M059J (cell line): ENCODE data around the gene TMTC1. TPM values are rescaled to one million over a fixed set of nuclear protein-coding genes. Genes with fewer than 3 reads are reported as not detected.
"Not testable (repeated sequence)": the region's sequence is repeated elsewhere in the genome, so short reads cannot be mapped to it uniquely, and the experiment has no call there.

Experiments used
- DNase-seq: peaks from one replicate; pipeline ENCODE4 v3.0.0-alpha.2; 2012; ENCODE audit warnings: low read depth
- total RNA-seq: library from RNA; depleted of rRNA; stranded (reverse); fragments of >200 nt; shearing (Covaris generic); gene quantifications from 2 replicates; pipeline ENCODE4 v1.2.3, GENCODE V29; 2014

The TMTC1 gene
- total RNA-seq, 1 experiment from 2014 or later: 6.3 TPM

DNA sequence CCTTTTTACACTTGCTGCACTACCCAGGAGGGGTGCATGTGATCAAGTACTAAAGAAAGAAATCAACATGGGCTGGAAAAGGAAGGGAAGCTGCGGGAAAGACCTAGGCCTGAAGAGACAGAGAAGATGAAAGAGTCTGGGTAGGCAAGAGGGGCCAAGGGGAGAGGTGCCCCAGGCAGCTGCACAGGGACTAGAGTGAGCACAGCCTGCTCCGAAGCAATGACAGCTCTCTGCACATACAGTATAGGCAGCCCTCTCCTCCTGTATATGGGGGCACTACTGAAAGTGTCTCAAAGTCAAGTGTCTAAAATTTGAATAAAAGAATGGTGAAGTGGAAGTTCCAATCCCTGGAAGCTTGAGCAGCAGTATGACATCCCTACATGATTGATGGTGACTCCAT is 112.0 kb downstream of the TMTC1 start:
- no peak for DNase-seq

DNA sequence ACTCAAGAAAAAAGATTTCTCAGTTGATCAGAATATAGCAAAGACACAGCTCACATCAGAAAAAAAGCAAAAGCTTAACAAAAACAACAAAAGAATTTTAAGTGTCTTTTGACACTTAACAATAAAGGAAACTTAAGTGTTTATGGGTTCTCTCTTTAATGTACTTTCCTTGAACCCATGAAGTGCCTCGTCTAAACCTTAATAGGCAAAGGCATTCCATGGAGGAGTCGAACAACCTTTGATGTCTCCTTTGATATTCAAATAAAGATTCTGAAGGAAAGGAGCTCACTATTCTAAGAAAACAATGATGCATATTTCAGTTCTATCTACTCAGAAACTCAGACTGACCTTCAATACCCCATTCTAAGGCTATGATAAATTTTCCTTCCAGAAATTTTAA is 116.7 kb downstream of the TMTC1 start:
- no peak for DNase-seq

DNA sequence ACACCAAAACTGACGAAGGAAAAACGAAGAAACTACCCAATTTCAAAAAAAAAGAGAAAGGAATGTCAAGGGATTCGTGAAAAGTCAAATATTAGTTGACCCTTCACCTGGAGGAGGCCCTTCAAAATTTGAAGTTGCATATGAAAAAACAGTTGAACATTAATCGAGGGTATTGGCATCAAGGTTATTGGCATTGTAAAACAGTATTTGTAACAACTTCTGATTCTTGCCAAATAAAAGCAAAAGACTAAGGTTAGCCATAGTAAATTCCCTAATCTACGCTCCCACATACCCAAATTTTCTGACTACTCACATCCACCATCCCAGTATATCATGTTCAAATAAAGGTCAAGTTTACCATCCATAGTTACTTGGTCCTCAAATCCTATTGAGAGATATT is 118.6 kb downstream of the TMTC1 start:
- DNase-seq: no peak

DNA sequence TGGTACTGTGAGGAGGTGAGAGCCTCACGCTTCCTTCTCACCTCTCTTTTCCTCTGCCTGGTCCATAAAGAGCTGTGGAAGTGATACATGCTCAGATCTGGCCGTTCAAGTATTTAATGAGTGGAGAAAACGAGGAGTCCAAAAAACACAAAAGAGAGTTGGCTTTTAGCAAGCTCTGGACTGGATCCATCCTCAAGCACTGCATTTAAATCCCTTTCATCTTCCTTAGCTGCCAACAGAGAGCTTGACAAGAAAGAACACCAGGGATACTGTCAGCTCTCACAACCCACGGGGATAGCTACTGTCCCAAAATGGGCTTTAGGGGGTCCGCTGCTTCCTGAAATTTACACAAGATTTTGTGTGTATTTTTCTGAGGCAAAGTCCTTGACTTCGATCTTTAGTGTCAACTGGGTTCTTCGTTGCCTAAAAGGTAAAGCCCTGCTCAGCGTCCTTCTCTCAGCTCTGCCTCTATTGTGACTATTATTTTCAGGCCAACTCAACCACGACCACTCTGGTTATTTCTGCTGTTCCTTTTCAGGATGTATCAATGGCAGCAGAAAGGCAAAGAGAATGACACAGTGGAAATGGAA is 120.9 kb downstream of the TMTC1 start:
- no peak for DNase-seq

DNA sequence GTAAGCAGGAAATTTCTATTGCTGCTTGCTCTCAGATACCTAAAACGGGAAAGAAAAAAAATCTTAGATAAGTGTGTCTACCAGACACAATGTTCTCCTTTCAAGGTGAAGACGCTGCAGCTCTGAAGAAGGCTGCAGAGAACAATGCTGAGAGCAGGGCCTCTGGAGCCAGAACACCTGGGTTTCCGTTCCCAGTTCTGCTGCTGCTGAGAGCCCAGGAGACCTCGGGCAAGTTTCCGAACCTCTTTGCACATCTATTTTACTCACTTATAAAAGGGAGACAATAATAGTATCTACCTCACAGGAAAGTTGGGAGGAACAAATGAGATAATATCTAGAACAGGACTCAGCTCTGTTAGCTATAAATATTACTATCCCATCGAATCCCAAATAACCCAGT is 122.9 kb downstream of the TMTC1 start:
- DNase-seq: no peak

DNA sequence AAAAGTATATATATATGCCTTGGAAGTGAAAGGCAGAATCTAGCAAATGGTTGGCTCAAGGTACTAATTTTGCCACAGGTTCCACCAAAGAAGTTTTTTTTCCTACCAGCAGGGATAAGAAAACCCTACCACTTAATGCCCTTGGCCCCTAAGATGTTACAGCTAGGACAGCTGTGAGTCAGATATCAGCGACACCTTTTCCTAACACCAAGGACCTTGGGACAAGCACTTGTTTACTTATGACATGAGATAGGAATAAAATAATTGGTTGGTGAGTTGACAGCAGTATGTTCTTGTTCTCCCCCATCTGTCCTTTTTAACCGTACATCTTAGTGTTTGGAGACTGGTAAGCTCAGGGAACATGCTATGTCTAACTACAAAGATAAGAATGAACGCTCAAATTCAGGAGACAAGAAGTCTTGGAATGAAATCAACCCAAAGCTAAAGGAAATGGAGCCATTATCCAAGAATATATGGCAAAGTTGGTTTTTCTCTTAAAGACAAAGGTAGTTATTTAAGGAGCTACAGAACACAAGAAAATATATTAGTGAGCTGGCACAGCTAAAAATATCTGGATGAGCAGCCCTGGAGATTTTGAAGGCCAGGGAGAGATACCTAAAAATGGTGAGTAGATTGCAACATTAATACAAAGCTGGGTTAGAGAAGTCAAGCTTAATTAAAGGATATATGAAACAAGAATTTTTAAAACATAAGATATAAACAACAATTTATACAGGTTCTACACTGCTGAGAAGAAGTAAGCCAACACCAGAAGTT is 126.8 kb downstream of the TMTC1 start:
- no peak for DNase-seq

DNA sequence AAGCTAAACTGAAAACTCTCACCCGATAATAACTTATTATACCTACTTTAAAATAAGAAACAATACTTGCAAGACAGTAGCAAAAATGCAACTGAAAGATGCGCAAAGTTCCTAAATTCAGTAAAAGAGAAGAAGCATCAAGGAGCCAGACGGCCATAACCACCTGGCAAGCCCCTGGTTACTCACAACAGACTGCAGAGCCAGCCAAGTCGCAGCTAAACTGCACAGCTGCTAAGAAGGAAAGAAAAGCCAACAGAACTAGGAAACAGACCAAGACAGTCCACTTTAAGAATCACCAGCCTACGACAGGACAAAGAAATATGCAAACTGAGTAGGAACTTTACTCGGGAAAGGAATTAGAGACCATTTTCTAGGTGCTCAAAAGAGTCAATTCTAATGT is 127.9 kb downstream of the TMTC1 start:
- DNase-seq: no peak

DNA sequence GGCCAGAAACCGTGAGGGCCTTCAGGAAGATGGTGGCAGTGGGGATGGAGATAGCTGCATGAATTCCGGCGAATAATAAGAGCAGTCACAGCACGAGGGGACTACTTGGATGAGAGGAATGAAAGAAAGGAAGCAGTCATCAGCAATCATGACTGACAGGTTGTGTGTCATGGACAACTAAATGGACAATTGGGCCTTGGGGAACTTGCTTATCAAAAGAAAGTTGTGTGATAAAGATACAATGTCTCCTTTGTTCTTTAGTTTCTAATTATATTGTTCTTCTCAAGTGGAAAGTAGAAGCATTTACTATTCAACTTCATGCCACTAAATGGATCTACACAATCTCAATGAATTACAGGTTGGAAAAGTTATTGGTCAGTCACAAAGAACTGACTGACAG is 130.5 kb downstream of the TMTC1 start:
- DNase-seq: no peak

DNA sequence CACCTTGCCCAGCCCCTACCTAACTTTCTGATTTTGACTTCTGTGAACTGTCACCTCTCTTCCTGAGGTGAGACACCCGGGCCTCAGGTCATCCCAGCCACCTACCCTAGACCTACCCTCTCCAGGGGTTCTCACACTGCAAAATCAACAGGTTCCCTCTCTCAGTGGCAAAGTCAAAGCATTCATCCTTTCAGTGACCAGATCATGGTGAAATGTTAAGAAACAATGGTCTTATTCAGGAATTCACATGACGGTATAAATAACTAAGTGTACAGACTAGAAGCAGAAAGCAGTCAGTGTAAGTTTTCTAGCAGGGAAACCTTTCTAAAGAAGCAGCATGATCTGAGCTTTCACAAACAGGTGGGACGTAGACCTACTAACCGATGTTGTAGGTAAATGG is 133.4 kb downstream of the TMTC1 start:
- no peak for DNase-seq

DNA sequence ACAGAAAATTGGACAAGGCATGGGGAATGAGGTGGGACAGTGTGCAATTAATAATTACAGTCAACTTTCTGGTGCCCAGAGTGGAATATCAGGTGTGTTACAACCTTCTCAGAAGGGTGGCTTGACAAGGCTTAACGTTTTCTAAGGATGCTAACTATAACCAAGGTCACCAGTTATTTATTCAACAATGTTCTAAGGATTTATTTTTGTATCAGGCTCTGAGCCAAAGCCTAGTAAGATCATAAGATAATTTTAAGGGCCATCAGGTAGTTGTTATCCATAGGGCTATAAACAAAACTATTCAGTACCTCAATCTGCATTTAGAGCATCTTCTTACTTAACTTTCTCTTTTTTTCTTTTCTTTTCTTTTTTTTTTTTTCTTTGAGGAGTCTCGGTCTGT is 134.0 kb downstream of the TMTC1 start:
- no peak for DNase-seq

DNA sequence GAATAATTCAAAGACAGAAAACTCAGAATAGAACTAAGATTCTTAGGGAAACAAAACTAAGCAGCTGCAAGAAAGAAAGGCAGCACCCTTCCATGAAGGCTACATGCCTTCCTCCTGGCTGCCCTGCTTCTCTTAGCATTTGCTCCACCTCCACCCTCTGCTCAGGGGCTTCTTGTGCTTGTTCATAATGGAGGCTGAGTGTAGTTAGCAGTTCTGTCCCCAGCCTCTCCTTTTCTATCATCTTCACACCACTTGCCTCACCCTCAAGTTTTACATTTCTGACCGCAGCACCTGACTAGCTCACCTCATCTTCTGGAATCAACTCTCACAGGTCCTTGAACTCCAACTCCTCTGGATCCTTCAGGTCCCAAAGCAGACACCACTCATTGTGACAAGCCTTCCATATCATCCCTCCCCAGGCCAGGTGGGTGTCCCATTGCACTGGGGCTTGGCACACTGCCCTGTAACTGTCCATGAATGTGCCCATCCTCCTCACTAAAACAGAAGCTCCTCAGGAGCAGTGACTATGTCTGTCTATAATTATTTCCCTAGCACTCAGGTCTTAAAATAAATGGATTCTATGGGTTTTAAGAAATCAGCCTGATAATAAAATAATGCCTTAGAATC is 139.1 kb downstream of the TMTC1 start:
- no peak for DNase-seq

DNA sequence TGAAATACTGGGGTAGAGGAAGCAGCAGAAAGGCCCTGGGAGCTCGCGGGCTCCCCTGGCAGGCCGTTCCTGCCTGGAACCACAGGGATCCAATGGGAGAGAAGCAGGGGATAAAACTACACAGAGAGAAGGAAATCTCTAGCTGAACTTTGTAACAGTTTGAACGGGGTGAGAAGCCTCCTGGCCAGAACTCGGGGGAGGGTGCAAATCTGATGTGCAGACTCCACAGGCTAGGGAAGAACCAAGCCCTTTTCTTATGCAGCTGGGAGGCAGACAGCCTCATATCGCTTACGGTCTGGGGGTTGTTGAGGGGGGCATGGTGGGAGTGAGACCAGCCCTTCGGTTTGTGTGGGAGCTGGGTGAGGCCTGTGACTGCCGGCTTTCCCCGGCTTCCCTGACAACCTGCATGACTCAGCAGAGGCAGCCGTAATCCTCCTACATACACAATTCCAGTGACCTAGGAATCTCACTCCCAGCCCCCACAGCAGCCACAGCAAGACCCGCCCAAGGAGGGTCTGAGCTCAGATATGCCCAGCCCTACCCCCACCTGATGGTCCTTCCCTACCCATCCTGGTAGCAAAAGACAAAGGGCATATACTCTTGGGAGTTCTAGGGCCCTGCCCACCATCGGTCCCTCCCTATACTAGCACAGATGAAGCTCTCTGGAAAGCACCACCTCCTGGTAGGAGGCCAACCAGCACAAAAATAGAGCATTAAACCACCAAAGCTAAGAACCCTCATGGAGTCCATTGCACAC is 143.0 kb downstream of the TMTC1 start:
- peak; percentile 70 for DNase-seq

DNA sequence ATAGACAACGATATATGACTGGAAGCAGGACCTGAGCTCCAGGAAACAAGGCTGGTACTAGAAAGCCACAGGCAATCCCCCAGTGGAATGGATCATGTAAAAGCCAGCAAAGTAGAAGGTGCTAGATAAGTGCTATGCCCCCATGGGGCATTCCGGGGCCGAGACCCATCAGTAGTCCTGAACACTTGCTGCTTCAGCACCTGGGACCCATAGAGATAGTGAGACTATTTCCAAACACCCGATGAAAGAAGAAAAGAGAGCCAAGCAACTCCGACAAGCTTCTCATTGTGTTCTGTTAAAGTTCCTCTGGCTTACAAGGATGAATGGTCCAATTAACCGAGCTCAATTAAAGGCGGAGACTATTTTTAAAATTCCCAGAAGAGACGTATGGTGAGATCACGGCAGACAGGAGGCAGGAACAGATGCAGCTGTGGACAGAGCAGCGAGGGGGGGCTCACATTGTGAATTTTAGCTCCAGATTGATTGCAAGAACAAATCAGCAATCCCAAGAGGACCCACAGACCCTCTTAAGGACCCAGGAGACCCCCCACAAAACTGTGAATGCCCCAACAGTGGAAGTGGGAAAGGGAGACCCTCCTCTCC is 143.7 kb downstream of the TMTC1 start:
- no peak for DNase-seq

DNA sequence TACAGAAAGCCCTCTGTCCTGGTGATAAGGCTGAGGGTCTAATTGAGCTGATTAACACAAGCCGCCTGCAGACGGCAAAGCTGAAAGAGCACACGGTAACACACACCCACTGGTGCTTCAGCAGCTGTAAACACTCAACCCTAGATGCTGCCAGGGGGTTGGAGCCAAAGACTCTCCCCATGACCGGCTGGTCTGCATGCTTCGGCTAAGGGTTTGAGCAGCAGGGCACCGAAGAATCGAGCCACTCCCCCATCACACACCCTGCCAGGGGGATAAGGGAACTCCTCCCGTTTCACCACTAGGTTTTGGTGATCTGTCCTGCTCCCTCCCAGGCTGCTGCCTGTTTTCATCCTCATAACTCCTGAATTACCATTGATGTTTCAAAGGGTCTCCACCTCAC is 145.2 kb downstream of the TMTC1 start:
- DNase-seq: no peak

DNA sequence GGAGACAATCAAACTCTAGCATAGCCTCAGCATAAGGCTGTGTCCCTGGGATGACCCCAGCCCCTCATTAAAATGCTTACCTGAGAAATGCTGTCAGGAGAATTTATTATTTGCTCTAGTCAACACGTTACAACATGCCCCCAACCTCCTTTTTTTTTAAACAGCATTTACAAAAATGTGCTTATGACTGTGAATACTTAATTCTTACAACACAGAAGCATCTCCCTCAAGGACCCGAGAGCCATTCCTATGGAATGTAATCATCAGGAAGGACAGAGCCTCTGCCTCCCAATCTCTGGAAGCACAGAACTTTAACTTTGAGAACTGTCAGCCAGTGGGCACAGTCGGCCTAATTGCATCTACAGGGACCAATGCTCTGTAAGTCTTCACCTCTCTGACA is 149.7 kb downstream of the TMTC1 start:
- no peak for DNase-seq

DNA sequence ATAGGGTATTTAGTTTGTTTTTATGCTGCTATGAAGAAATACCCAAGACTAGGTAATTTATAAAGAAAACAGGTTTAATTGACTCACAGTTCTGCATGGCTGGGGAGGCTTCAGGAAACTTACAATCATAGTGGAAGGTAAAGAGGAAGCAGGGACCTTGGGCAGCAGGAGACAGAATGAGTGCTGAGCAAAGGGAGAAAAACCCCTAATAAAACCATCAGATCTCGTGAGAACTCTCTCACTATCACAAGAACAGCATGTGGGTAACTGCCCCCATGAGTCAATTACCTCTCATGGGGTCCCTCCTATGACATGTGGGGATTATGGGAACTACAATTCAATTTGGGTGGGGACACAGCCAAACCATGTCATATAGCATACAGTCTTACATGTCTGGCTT is 153.6 kb downstream of the TMTC1 start:
- DNase-seq: not testable (repeated sequence)

DNA sequence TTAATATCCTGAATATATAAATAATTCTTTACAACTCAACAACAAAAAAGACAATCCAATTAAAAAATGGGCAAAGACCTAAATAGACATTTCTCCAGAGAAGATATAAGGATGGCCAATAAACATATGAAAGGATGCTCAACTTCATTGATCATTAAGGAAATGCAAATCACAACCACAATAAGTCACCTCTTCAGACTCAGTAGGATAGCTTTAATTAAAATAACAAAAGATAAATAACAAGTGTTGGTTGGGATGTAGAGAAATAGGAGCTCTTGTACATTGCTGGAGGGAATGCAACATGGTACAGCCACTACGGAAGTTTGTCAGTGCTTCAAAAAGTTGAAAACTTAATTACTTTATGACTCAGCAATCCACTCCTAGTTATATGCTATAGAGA is 156.5 kb downstream of the TMTC1 start:
- no peak for DNase-seq

DNA sequence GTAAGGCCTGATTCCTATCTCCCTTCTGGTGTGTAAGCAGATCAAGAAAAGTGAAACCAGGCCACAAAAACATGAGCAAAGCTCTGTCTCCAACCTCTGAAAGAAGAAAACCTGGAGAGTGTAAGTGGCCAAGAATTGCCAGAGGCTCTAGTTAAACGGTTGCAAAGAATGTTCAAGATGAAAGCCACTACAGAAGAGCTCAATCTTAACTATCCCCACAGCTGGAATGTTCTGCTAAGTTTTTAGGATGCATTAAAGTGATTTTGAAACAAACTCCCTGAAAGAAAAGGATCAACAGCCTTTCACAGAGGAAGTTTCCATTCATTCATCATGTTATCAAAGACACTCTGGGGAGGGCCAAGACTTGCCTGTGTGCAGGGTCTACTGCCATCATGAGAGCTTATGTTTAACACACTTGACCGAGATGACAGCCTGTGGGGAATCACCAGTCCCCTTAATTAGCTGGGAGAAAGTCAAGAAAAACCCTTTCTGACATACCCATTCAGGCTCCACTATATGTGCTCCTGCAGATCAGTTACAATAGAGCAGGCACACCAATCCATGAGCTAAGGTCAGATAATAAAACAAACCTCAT is 158.3 kb downstream of the TMTC1 start:
- peak; percentile 39 for DNase-seq

DNA sequence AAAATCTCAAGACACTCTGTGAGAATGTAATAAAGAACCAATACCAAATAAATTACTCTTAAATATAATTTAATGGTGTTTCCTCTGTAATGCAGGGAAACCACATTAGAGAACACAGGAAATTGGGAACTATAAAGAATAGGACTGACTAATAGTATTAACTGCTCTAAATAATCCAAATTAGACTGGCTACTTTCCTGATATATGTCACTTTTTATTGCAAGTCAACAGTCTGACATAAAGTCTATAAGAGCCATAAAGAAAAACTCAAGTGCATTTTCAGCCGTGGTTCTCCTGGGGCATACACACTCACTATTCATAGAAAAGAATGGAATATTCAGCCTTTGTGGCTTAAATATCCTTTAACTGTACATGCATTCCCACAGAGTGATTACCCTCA is 161.5 kb downstream of the TMTC1 start:
- DNase-seq: no peak

DNA sequence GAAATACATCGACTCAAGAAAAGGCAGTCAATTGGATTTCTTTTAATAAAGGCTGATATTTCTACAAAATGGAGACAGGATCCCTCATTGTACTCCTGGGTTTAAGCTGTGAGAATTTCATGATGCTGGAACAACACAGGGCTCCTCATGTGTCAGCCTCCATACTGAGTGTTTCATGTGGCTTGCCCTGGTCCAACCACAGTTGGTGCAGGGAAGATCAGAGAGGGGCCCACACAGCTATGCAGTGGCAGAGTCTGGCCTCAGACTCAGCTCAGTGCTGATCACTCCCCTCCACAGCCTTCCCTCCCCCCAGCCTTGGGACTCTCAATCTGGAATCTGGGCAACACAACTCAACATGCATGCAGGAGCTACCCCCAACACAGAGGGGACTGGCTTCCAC is 163.7 kb downstream of the TMTC1 start:
- DNase-seq: no peak

DNA sequence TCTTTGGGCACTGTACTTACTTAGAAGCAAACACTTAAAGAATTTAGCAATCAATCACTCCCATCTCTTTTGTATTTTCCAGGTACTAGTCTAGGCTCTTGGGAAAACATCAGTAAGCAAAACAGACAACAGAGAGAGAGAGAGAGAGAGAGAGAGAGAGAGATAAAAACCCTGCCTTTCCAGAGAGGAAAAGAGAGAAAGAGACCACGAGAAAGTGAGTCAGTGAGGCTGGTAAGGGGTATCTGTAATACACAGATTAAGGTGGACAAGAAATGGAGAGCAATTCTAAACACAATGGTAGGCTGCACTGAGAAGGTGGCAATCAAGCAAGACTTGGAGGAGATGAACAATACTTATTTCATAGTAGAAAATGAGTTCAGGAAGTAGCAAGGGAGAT is 166.3 kb downstream of the TMTC1 start:
- DNase-seq: no peak
